SJSA1 (cell line): ENCODE measurements around the gene FKBP8. TPM values are rescaled to one million over a fixed set of nuclear protein-coding genes. Genes with fewer than 3 reads are reported as not detected.

ENCODE experiments used
- DNase-seq, 2 experiments: peaks; one replicate each; pipeline ENCODE4 v3.0.0-alpha.2; 2015 to 2020; ENCODE audit warnings: low spot score in 2 of 2, low read depth in 1 of 2
- H3K27ac ChIP-seq: fragments of 250-450 bp; sonication (Bioruptor Pico); 2 replicates; pipeline ENCODE4 v1.5.1; 2020; ENCODE audit warnings: mild to moderate bottlenecking, moderate library complexity
- H3K27me3 ChIP-seq: fragments of 250-450 bp; sonication (Bioruptor Pico); replicated peaks from 2 replicates; pipeline ENCODE4 v1.5.1; 2020; ENCODE audit warnings: mild to moderate bottlenecking, moderate library complexity
- H3K36me3 ChIP-seq: fragments of 250-450 bp; sonication (Bioruptor Pico); 2 replicates; pipeline ENCODE4 v1.5.1; 2020; ENCODE audit warnings: mild to moderate bottlenecking
- H3K4me1 ChIP-seq: fragments of 250-450 bp; sonication (Bioruptor Pico); replicated peaks from 2 replicates; pipeline ENCODE4 v1.6.1; 2021; ENCODE audit warnings: mild to moderate bottlenecking
- H3K4me3 ChIP-seq: fragments of 250-450 bp; sonication (Bioruptor Pico); 2 replicates; pipeline ENCODE4 v1.5.1; 2020; ENCODE audit warnings: mild to moderate bottlenecking
- H3K9me3 ChIP-seq: fragments of 250-450 bp; sonication (Bioruptor Pico); replicated peaks from 2 replicates; pipeline ENCODE4 v1.5.1; 2020; ENCODE audit warnings: mild to moderate bottlenecking
- total RNA-seq: library from RNA; depleted of rRNA; stranded (reverse); fragments of >200 nt; shearing (Covaris generic); gene quantifications from 2 replicates; pipeline ENCODE4 v1.2.3, GENCODE V29; 2014

FKBP8 gene
- total RNA-seq, 1 experiment from 2014 or later: 212 TPM

- no peak for DNase-seq
- H3K4me1 ChIP-seq: no peaks in the 10 kb centered on the region
- H3K36me3 ChIP-seq: no peaks in the 10 kb centered on the region; the same call in 1 of the 2 replicates
- no peaks in the 10 kb centered on the region for H3K27me3 ChIP-seq
- no peaks in the 10 kb centered on the region for H3K9me3 ChIP-seq
- H3K4me3 ChIP-seq: no peak overlapping the region
- no peak overlapping the region for H3K27ac ChIP-seq
These were observed 35.5 kb downstream of the FKBP8 start for GRCh38 chr19:18507727-18508440.

- no peak overlapping the region for H3K27ac ChIP-seq
- H3K9me3 ChIP-seq: no peaks in the 10 kb centered on the region
- no peaks in the 10 kb centered on the region for H3K27me3 ChIP-seq
- H3K4me1 ChIP-seq: no peaks in the 10 kb centered on the region
- DNase-seq: no peak
- no peaks in the 10 kb centered on the region; the same call in 1 of the 2 replicates for H3K36me3 ChIP-seq
- no peak overlapping the region for H3K4me3 ChIP-seq
These were observed 36.2 kb downstream of the FKBP8 start for GRCh38 chr19:18507021-18507726.

GRCh38 chr19:18506101-18506930 lies 37.1 kb downstream of the FKBP8 start:
- no peaks in the 10 kb centered on the region for H3K9me3 ChIP-seq
- peaks cover 3% of the 10 kb centered on the region for H3K36me3 ChIP-seq
- H3K27ac ChIP-seq: no peak overlapping the region
- no peaks in the 10 kb centered on the region for H3K27me3 ChIP-seq
- no peaks in the 10 kb centered on the region for H3K4me1 ChIP-seq
- no peak overlapping the region for H3K4me3 ChIP-seq
- no peak for DNase-seq

GRCh38 chr19:18504886-18505610 lies 38.3 kb downstream of the FKBP8 start:
- Histone ChIP-seq H3K4me1 (no peaks in the 10 kb centered on the region), H3K27ac (no peak overlapping the region), H3K27me3 (no peaks in the 10 kb centered on the region), H3K9me3 (no peaks in the 10 kb centered on the region), H3K36me3 (peaks cover 3% of the 10 kb centered on the region), H3K4me3 (no peak overlapping the region)
- DNase-seq: no peak

GRCh38 chr19:18503971-18504885 lies 39.1 kb downstream of the FKBP8 start:
- DNase-seq: no peak
- H3K27ac ChIP-seq: no peak overlapping the region
- H3K4me3 ChIP-seq: no peak overlapping the region
- H3K27me3 ChIP-seq: no peaks in the 10 kb centered on the region
- H3K9me3 ChIP-seq: no peaks in the 10 kb centered on the region
- H3K4me1 ChIP-seq: no peaks in the 10 kb centered on the region
- peaks cover 3% of the 10 kb centered on the region for H3K36me3 ChIP-seq

GRCh38 chr19:18503337-18503970 lies 39.9 kb downstream of the FKBP8 start:
- H3K27ac ChIP-seq: no peak overlapping the region
- no peak overlapping the region for H3K4me3 ChIP-seq
- H3K36me3 ChIP-seq: peaks cover 3% of the 10 kb centered on the region
- no peaks in the 10 kb centered on the region for H3K9me3 ChIP-seq
- DNase-seq: no peak
- H3K4me1 ChIP-seq: no peaks in the 10 kb centered on the region
- no peaks in the 10 kb centered on the region for H3K27me3 ChIP-seq

- no peaks in the 10 kb centered on the region for H3K9me3 ChIP-seq
- no peaks in the 10 kb centered on the region for H3K4me1 ChIP-seq
- no peak for DNase-seq
- H3K36me3 ChIP-seq: peaks cover 3% of the 10 kb centered on the region
- H3K27ac ChIP-seq: no peak overlapping the region
- no peaks in the 10 kb centered on the region for H3K27me3 ChIP-seq
- no peak overlapping the region for H3K4me3 ChIP-seq
These were observed 40.6 kb downstream of the FKBP8 start for GRCh38 chr19:18502638-18503294.

GRCh38 chr19:18502246-18502637 lies 41.1 kb downstream of the FKBP8 start:
- Histone ChIP-seq H3K9me3 (no peaks in the 10 kb centered on the region), H3K36me3 (peaks cover 3% of the 10 kb centered on the region), H3K4me1 (no peaks in the 10 kb centered on the region), H3K27me3 (no peaks in the 10 kb centered on the region), H3K4me3 (no peak overlapping the region), H3K27ac (no peak overlapping the region)
- no peak for DNase-seq

GRCh38 chr19:18501832-18502231 lies 41.5 kb downstream of the FKBP8 start:
- DNase-seq: no peak
- no peak overlapping the region for H3K27ac ChIP-seq

GRCh38 chr19:18501351-18501750 lies 42.0 kb downstream of the FKBP8 start:
- H3K36me3 ChIP-seq: peaks cover 3% of the 10 kb centered on the region
- no peaks in the 10 kb centered on the region for H3K9me3 ChIP-seq
- H3K4me1 ChIP-seq: peaks cover 4% of the 10 kb centered on the region; the same call in 1 of the 2 replicates

More at GRCh38 chr19:18501832-18502231, 41.5 kb downstream of the FKBP8 start:
- H3K4me1 ChIP-seq: no peaks in the 10 kb centered on the region; the same call in 1 of the 2 replicates
- peaks cover 3% of the 10 kb centered on the region for H3K36me3 ChIP-seq
- H3K9me3 ChIP-seq: no peaks in the 10 kb centered on the region
- H3K27me3 ChIP-seq: no peaks in the 10 kb centered on the region
- H3K4me3 ChIP-seq: no peak overlapping the region

GRCh38 chr19:18500799-18501198 lies 42.6 kb downstream of the FKBP8 start:
- Histone ChIP-seq H3K4me3 (no peak overlapping the region), H3K4me1 (peaks cover 7% of the 10 kb centered on the region; the same call in 1 of the 2 replicates), H3K36me3 (peaks cover 3% of the 10 kb centered on the region; the same call in 1 of the 2 replicates), H3K27me3 (no peaks in the 10 kb centered on the region), H3K27ac (no peak overlapping the region), H3K9me3 (no peaks in the 10 kb centered on the region)
- no peak for DNase-seq

More at GRCh38 chr19:18501351-18501750, 42.0 kb downstream of the FKBP8 start:
- Histone ChIP-seq H3K27ac (no peak overlapping the region), H3K27me3 (no peaks in the 10 kb centered on the region), H3K4me3 (no peak overlapping the region)
- DNase-seq: no peak

GRCh38 chr19:18500376-18500775 lies 43.0 kb downstream of the FKBP8 start:
- H3K36me3 ChIP-seq: peaks cover 3% of the 10 kb centered on the region; the same call in 1 of the 2 replicates
- no peaks in the 10 kb centered on the region for H3K9me3 ChIP-seq
- peaks cover 7% of the 10 kb centered on the region; the same call in 1 of the 2 replicates for H3K4me1 ChIP-seq
- no peak overlapping the region for H3K4me3 ChIP-seq
- H3K27me3 ChIP-seq: no peaks in the 10 kb centered on the region
- H3K27ac ChIP-seq: no peak overlapping the region
- no peak for DNase-seq
